Cardiac muscle cell (in vitro differentiated cells and primary cell): ENCODE measurements around the gene PIWIL1. TPM values are rescaled to one million over a fixed set of nuclear protein-coding genes. Genes with fewer than 3 reads are reported as not detected.

Experiments
- DNase-seq, 2 donors: peaks; one replicate each; pipeline versions ENCODE4 v3.0.0 to v3.0.0-alpha.2; 2010 to 2017; ENCODE audit warnings: low read depth in 1 of 2, low spot score in 1 of 2
- H3K27ac ChIP-seq: fragments of 200-600 bp; sonication (generic); 2 replicates; pipeline ENCODE4 v1.5.1; 2016
- H3K27me3 ChIP-seq: fragments of 200-600 bp; sonication (generic); 2 replicates; pipeline ENCODE4 v1.6.0; 2016; ENCODE audit warnings: control low read depth
- H3K36me3 ChIP-seq: fragments of 200-600 bp; sonication (generic); 2 replicates; pipeline ENCODE4 v1.5.1; 2016; ENCODE audit warnings: control low read depth
- H3K4me1 ChIP-seq: fragments of 200-600 bp; sonication (generic); 2 replicates; pipeline ENCODE4 v1.8.1; 2017; ENCODE audit warnings: low read depth, mild to moderate bottlenecking, mixed run types
- H3K4me3 ChIP-seq: fragments of 200-600 bp; sonication (generic); 2 replicates; pipeline ENCODE4 v1.5.1; 2016; ENCODE audit warnings: mild to moderate bottlenecking
- H3K9me3 ChIP-seq: fragments of 200-600 bp; sonication (generic); 2 replicates; pipeline ENCODE4 v1.5.1; 2017; ENCODE audit warnings: low read depth, mild to moderate bottlenecking, control low read depth
- CTCF ChIP-seq: IDR thresholded peaks from 2 replicates; pipeline ENCODE4 v1.5.1; 2012; ENCODE audit warnings: low read depth, mild to moderate bottlenecking, low read length
- polyA plus RNA-seq: library from polyadenylated mRNA; unstranded; fragments of >200 nt; fragmentation: Nextera tagmentation; extraction: Ambion mirVana; gene quantifications from 2 replicates; pipeline ENCODE4 v1.2.1, GENCODE V29; 2016
- total RNA-seq: library from RNA; depleted of rRNA; stranded (reverse); fragments of >200 nt; gene quantifications from 2 replicates; pipeline ENCODE4 v1.2.3, GENCODE V29; 2016

PIWIL1 gene
- total and polyA plus RNA-seq, 2 experiments from 2014 or later: not detected

- H3K27me3 ChIP-seq: peaks cover 35% of the 10 kb centered on the region
- no peaks in the 10 kb centered on the region for H3K4me1 ChIP-seq
- H3K36me3 ChIP-seq: no peaks in the 10 kb centered on the region
- H3K27ac ChIP-seq: no peak overlapping the region
- no peaks in the 10 kb centered on the region for H3K9me3 ChIP-seq
- no peak for DNase-seq
- no peak for TF ChIP-seq CTCF
- H3K4me3 ChIP-seq: no peak overlapping the region
Observed at GRCh38 chr12:130307859-130308258, 29.8 kb upstream of the PIWIL1 start.

GRCh38 chr12:130308393-130308792, 29.3 kb upstream of the PIWIL1 start:
- no peak for DNase-seq
- peaks cover 33% of the 10 kb centered on the region for H3K27me3 ChIP-seq
- no peaks in the 10 kb centered on the region for H3K9me3 ChIP-seq
- TF ChIP-seq CTCF: no peak
- H3K4me1 ChIP-seq: no peaks in the 10 kb centered on the region
- H3K36me3 ChIP-seq: no peaks in the 10 kb centered on the region
- no peak overlapping the region for H3K4me3 ChIP-seq
- no peak overlapping the region for H3K27ac ChIP-seq

- Histone ChIP-seq H3K4me1 (peaks cover 5% of the 10 kb centered on the region), H3K27me3 (peaks cover 9% of the 10 kb centered on the region), H3K9me3 (peaks cover 2% of the 10 kb centered on the region), H3K36me3 (no peaks in the 10 kb centered on the region), H3K27ac (no peak overlapping the region), H3K4me3 (no peak overlapping the region)
- no peak for DNase-seq
- no peak for TF ChIP-seq CTCF
Observed at GRCh38 chr12:130316251-130316650, 21.4 kb upstream of the PIWIL1 start.

- Histone ChIP-seq H3K4me3 (no peak overlapping the region), H3K4me1 (peaks cover 5% of the 10 kb centered on the region), H3K27ac (no peak overlapping the region), H3K36me3 (no peaks in the 10 kb centered on the region), H3K9me3 (no peaks in the 10 kb centered on the region), H3K27me3 (peaks cover 47% of the 10 kb centered on the region)
- DNase-seq: no peak
- TF ChIP-seq CTCF: no peak
Observed at GRCh38 chr12:130320536-130320935, 17.2 kb upstream of the PIWIL1 start.

GRCh38 chr12:130322263-130322662, 15.4 kb upstream of the PIWIL1 start:
- no peak overlapping the region for H3K4me3 ChIP-seq
- no peaks in the 10 kb centered on the region for H3K36me3 ChIP-seq
- DNase-seq: no peak
- H3K27ac ChIP-seq: no peak overlapping the region
- no peak for TF ChIP-seq CTCF
- peaks cover 2% of the 10 kb centered on the region for H3K4me1 ChIP-seq
- H3K9me3 ChIP-seq: no peaks in the 10 kb centered on the region
- H3K27me3 ChIP-seq: peaks cover 64% of the 10 kb centered on the region

GRCh38 chr12:130330685-130331084, 7.0 kb upstream of the PIWIL1 start:
- no peak for TF ChIP-seq CTCF
- no peak overlapping the region for H3K27ac ChIP-seq
- H3K9me3 ChIP-seq: no peaks in the 10 kb centered on the region
- no peak overlapping the region for H3K4me3 ChIP-seq
- H3K4me1 ChIP-seq: no peaks in the 10 kb centered on the region
- H3K27me3 ChIP-seq: peaks cover 64% of the 10 kb centered on the region
- no peak for DNase-seq
- H3K36me3 ChIP-seq: no peaks in the 10 kb centered on the region
